22Rv1 (cell line): ENCODE results near the gene TAF8.

Experiments used
- H3K27ac ChIP-seq: fragments of 450-650 bp; 2 replicates; pipeline ENCODE4 v1.5.1; 2017
- CTCF ChIP-seq: fragments of 450-650 bp; IDR thresholded peaks from 2 replicates; pipeline ENCODE4 v1.5.1; 2017; ENCODE audit warnings: mild to moderate bottlenecking
- ZFX ChIP-seq: fragments of 450-650 bp; IDR thresholded peaks from 2 replicates; pipeline ENCODE4 v1.6.1; 2017; ENCODE audit warnings: antibody characterized with exemption, borderline replicate concordance

TAF8 gene

DNA sequence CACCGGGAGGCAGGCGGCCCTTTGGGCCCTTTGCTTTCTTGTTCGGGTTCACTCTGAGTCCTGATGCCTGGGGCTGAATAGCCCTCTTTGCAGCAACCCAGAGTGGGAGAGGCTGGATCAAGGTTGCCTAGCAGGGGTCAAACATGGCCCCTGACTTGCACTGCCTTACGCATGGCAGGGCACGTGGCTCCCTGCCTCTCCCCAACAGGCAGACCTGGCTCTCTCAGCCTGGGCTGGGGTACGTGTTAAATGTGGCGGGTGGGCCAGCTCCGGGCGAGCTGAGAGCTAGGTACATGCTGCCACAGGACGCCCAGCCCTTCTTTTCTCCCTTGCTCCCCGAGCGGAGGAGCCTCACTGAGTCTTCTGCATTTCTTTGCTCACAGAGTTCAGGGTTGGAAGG, 84.8 kb downstream of the TAF8 start:
- no peak overlapping the region for H3K27ac ChIP-seq
- TF ChIP-seq ZFX (no peak), CTCF (no peak)

- TF ChIP-seq CTCF: no peak
- H3K27ac ChIP-seq: no peak overlapping the region
Observed at GRCh38 chr6:42135722-42136121, 85.4 kb downstream of the TAF8 start.

DNA sequence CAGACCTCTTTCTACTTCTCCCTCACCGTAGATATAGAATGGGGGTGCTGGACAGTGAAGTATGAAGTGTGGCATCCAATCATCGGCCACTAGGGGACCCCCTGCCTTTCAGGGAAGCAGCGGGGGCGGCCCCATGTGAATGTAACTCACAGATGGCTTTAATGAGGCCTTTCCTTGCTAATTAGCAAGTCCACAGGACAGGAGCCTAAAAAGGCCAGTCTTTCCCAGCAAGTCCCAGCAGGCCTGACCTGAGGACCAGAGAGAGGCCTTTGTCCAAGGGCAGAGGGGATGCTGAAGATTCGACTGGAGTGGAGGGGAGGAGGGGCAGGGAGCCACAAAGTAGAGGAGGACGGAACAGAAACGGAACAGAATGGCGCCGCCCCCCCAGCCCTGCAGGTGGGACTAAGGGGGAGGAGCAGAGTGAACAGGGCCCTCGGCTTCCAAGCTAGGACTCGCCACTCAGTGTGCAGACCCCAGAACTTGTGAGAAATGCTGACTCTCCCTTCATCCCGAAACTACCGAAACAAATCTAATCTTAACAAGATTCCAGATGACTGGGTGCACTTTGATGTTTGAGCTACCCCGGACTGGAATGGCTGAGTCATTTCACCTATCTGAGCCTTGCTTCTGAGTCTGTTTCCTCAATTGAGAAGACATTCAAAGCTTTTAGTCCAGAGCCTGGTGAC, 86.3 kb downstream of the TAF8 start:
- H3K27ac ChIP-seq: peak overlapping the region; percentile 97

More for the DNA sequence above, 86.3 kb downstream of the TAF8 start:
- TF ChIP-seq CTCF (peak; percentile 20; the same call in 1 of the 2 replicates), ZFX (no peak)
